C4-2B (cell line): ENCODE data around the gene AIFM1.

Experiments used
- CTCF ChIP-seq: fragments of 450-650 bp; conservative IDR thresholded peaks from 2 replicates; pipeline ENCODE4 v1.5.1; 2017; ENCODE audit warnings: mild to moderate bottlenecking
- ZFX ChIP-seq: fragments of 450-650 bp; IDR thresholded peaks from 2 replicates; pipeline ENCODE4 v1.6.1; 2017

GRCh38 chrX:130119312-130119898 lies 46.2 kb downstream of the AIFM1 start:
- TF ChIP-seq CTCF (no peak), ZFX (no peak)
